ENCODE data around the gene HOXA4.

The HOXA4 gene

DNA sequence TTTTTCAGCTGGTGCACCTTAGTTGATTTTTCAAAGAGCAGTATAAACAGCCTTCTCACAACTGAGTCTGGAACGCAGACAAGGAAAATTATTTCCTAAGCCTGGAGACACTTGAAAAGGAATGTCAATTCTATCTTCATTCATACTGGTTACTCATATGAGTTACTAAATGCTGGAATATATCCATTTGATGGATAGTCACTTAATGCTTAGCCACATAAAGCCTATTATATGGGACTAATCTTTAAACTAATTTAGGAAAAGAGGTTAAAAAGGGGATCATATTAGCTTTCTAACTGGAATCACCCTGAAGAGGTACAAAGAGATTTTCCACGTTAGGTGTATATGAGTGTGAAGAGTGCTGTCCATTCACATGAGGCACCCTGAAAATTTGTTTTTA lies 1.7 kb upstream of the HOXA4 start:
- no peak for DNase-seq (ENCODE audit: low spot score)

DNA sequence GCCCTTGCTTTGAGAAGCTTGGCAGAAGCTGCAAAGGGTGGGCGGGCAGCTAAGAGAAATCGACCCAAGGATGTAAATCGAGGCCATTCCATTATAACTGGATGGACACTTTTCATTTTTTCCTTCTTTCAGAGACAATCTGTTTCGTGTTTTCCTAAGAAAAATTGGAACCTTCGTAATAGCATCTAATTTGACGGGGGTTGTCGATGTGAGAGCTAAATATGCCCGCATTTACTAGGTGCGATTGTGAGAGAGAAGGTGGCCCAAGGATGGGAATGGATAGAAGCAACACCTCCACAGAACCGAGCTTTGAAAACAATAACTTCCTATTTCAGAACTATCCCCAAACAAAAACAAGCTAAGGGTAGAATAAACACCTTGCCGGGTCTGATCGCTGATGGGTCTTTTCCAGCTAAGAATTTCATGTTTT lies 848 bp upstream of the HOXA4 start:
- no peak for DNase-seq (ENCODE audit: low spot score)

DNA sequence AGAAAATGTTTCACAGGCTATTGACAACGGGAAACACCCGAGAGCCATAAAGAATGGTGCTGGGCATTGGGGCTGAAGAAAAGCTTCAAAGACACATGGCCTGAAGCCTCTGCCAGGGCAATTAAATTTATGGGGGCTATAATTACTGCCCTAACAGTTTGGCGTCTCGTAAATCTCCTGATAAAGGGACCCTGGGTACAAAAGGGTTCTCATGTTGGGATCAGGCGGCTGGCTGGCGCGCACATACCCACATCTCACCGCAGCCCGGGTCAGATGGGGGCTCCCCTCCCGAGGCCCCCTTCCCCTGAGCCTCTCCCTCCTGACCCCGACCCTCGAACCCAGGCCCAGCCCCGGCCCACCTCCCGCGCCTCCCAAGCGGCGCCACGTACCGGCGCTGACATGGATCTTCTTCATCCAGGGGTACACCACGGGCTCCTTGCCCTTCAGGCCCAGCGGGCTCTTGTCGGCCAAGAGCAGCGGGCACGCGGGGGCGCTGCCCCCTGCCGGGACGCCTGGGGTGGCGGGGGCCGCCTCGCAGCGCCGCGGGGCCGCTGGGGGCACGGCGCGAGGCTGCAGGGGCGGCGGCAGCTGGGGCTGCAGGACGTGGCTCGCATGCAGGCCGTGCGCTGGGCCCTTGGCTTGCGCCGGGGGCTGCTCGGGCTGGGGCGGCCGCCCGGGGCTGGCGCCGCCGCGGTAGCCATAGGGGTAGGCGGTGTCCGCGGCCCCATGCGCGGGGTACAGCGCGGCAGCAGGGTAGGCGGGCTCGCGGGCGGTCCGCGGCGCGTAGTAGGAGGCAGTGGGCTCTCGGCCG lies 623 bp downstream of the HOXA4 start:
- DNase-seq (ENCODE audit: low spot score) = peak; percentile 57

- no peak for DNase-seq (ENCODE audit: low spot score)
These were observed 1.5 kb downstream of the HOXA4 start for GRCh38 chr7:27128776-27129728.

DNA sequence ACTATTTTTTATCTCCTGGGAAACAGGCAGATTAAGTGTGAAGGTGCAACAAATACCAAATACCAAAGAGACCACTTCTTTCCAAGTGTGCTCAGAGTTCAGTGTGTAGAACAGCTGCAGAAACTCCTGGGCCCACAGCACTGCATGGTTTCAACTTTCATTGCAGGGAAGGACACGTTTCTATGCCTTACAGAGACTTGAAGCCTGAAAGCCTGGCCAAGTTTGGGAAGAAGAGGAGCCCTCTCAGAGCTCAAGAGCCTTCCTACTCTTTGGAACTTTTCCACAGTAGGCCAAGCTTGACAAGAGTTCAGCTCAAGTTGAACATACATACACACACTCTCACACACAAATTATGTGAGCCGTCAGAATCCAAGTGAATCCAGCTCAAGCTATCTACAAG lies 2.5 kb downstream of the HOXA4 start:
- DNase-seq (ENCODE audit: low spot score) = no peak

- no peak for DNase-seq (ENCODE audit: low spot score)
These were observed 3.8 kb downstream of the HOXA4 start for GRCh38 chr7:27126596-27127327.

GRCh38 chr7:27125986-27126394 lies 4.6 kb downstream of the HOXA4 start:
- DNase-seq (ENCODE audit: low spot score) = no peak

- DNase-seq (ENCODE audit: low spot score) = no peak
These were observed 5.5 kb downstream of the HOXA4 start for GRCh38 chr7:27124902-27125689.

DNA sequence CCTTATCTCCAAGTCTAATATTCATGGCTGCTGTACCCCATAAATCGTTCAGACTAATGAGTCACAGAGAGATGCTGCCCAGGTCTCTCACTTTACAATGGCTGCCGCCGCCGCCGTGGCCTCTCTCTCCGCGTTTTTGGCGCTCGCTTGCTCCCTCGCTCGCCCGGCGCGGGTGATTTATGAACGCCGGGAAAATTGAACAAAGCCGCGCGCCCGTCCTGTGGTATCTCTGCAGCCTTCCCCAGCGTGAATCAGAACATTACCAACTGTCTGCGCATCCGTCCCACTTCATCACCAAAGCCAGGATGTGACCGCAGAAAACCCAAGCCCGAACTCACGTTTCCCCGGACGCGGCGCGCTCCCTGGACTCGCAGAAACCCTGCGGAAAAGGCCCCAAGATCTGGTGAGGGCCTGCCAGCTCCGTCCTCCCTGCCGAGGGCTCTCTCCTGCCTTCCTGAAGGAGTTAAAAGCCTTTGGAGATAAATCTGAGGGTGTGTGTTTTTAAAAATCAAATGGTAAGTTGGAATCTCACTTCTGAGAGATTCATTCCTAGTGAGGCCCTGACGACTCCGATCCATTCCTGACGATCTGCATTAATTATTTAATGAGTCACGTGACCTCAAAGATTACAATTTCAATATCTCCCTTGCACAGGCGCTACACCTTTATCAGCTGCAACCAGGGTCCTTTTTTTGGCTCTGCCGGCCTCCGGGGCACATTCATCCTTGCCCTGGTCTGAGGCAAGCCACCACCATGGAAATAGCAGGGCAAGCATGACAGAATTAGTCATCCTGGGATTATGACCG lies 6.3 kb downstream of the HOXA4 start:
- no peak for DNase-seq (ENCODE audit: low spot score)

DNA sequence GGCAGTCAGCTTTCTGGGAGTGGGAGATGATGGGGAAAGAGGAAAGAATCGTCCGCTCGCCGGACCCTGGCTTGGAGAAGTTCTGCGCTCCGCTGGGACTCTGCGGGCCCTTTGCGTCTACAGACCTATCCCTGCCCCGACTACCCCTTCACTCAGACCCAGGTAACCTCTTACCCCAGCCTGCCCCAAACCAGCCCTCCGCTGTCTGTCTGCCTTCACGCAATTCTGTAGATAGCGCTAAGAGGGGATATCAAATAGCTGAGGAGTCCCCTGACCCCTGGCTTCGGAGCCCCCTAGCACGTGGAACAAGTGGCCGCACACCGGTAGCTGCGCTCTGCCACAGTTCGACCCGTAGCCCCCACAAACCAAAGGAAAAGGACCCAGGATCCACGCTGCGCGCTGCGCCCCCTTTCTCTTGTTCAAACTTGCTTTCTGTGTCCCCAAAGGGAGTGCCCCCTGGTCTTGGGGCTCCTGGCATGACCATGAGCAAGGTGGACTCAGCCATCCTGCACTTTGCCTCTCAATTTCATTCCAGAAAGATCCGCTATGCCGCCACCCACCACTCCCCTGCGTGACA lies 7.0 kb downstream of the HOXA4 start:
- DNase-seq (ENCODE audit: low spot score) = no peak

DNA sequence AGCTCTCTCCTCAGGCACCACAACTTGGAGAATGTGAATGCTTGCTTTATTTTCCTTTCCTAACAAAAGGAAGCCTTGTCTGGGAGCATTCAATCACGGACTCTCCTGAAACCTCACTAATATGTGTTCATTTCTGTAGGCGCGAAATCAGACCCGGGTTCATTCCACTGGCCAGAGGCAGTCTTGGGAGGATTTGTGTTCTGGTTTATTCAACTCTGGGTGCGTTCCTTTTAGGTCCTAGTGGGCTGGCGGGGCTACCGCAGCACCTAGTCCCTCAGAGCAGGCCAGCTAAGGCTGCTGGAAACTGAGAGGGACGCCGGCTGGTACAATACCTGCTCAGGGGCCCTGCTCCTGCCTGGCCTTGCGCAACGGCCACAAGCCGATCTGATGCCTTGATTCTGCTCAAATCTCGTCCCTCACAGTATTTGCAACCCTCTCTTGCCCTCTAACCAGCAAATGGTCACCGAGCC lies 7.5 kb downstream of the HOXA4 start:
- DNase-seq (ENCODE audit: low spot score) = no peak

DNA sequence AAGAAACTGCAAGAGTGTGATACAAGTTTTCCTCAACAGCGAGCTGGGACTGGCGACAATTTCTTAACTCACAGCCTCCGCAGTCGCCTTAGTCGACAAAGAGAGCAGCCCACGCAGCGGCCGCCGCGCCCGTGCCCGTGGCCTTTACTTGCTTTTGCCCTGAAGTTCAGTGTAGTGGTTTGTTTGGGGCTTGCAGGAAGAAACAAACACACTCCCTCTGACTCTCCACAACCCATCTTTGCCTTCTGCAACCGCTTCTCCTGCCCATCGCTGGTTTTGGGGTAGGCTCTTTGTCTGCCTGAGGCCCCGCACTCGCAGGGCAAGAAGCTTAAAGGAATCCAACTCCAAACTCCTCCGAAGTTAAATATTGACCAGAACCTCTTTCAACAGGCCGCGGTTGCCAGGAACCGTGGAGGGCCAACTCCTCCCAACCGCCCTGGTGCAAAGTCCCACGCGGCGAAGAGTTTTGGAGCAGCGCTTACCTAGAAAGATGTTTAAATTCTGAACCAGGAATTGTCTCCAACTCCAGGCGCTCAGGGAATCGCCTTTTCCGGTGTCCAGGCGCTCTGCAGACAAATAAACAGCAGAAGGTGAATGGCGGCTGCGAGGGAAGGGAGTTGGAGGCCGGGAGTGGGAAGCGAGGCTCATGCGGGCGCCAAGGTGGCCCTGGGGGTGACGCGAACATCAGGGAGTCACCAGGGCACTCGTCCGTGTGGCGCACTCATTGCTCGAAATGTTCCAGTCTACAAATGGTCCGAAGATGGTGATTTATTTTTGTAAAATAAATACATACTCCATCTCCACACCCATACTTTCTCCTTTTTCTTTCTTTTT lies 8.3 kb downstream of the HOXA4 start:
- no peak for DNase-seq (ENCODE audit: low spot score)

DNA sequence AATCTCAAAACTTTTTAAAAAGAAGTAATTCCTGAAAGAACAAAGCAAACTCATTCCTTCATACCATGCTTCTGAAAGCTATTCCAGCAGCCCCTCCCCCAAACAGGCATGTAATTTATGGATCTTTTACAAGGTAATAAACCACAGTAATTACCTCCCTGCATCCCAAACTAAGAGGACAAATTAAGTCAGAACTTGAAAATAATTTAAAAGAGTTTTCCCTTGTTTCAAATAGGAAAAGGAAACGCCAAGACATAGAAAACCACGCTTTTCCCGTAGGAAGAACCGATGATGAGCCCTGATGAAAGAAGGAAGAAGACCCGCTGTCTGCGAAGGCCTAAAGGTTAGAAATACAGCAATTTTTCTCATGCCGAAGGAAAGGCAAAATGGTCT lies 8.9 kb downstream of the HOXA4 start:
- no peak for DNase-seq (ENCODE audit: low spot score)

DNA sequence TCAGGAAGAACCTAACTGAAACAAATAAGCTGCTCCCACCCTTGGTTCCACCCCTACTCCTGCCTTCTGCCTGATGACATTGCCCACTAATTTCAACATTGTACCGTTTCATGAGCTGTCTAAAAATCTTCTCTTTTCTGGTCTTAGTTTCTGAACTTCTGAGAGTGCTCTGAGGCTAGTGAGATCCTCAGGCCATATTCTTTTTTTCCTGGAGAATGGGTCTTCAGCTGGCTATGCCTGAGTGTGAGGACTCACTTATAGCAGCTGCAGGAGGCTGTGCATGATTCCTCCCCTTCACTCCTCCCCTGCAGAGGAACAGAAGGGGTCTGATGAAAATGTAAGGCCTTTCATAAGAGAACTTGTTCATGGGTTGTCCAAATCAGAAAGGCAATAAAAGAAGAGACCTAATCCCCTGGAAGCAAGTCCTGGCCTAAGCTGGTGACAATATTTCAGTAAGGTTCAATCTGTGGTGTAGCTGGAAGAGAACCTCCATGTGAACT lies 11.1 kb downstream of the HOXA4 start:
- DNase-seq (ENCODE audit: low spot score) = no peak

DNA sequence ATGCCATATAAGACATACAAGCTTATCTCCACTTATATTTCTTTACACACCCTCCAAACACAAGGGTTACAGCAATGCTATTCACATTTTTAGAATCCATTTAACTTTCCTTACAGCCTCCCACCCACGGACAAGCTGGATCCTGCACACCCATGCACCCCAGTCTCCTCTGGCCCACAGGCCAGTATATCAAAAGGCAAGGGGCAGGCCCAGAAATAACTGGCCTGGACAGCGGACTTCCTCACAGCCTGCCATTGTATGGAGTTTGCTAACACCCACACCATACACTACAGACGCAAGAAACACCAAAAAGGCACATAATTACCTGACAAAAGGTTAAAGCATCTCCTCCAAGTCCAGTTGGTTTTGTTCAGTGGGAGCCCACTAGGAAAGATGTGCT lies 12.0 kb downstream of the HOXA4 start:
- no peak for DNase-seq (ENCODE audit: low spot score)

DNA sequence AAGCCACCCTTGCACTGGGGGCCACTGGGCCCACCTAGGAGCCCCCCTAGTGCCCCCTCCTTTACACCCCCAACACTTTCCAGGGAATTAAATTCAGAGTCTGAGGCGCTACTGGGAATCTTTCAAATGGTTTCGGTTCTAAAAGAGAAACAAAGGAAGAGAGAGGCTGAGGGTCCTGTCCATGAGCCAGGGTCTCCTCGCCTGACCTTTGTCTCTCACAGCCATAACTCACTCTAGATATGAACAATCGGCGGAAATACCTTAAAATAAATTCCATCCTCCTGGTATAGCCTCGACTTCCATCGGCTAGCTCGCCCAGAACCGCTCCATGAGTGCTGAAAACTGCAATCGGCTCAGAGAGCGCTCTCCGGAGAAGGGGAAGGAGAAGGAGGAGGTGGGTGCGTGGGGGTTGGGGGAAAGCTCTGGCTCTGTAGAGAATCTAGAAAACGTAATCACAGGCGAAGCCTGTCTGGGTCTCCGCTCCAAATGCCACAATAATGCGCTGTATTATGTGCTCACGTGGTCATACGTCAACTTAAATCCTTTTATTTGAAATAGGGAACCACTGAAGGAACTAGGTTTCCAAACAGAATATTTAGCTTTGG lies 12.6 kb downstream of the HOXA4 start:
- DNase-seq (ENCODE audit: low spot score) = no peak

DNA sequence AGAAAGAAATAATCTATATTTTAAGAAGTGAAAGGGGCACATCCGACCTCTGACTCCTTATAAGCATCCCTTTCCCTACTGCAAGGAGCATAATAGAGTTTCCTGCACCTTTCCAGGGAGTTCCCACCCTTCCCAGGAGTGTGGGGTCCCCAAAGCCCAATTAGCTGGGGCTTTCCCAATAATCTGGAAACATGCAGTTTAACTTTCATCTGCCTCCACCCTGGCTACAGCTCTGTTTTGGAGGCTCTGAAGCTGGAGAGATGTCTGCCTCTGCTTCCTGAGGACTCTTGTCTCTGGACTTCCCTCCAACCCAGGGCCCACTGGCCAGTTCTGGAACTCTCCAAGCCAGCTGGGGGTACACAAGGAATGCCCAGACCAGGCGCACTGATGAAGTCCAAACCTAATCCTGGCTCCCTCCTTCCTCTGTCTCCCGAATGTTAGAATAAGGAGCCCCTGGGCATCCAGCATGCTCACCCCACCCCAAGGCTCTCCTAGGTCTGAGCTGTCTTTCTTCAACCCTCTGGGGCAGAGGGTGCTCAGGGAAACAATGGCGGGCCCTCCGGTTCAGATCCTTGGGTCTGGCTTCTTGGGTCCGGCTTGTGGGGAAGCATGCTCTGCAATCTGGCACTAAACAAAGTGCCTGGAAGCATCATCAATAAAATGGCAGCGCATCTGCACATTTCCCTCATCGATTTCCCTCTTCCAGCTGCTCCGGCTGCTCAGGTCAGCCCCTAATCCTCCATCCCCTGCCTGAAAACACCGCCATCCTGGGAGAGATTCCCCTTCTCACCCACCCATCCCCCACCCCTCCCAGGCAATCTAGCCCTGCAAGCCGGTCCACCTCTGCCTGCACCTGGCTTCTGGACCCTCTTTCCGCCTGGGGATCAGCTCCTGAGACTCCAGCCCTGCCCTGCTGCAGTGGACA lies 13.3 kb downstream of the HOXA4 start:
- no peak for DNase-seq (ENCODE audit: low spot score)
